ENCODE measurements around the gene MEIG1. TPM values are rescaled to one million over a fixed set of nuclear protein-coding genes. Genes with fewer than 3 reads are reported as not detected.
"Not testable (repeated sequence)": the region's sequence is repeated elsewhere in the genome, so short reads cannot be mapped to it uniquely, and the experiment has no call there.

The MEIG1 gene
- total RNA-seq, 1 donor from 2014 or later = not detected

GRCh38 chr10:14930610-14931009, 28.6 kb upstream of the MEIG1 start:
- Histone ChIP-seq H3F3A (ENCODE audit: low read depth) (no peaks in the 10 kb centered on the region), H3K4me2 (no peak overlapping the region), H3K9ac (no peak overlapping the region), H3K36me3 (no peaks in the 10 kb centered on the region), H3K27me3 (no peaks in the 10 kb centered on the region), H2AFZ (replicated peaks) (no peak overlapping the region), H3K4me3 (no peak overlapping the region), H3K9me3 (ENCODE audit: low read depth) (no peaks in the 10 kb centered on the region), H3K27ac (no peak overlapping the region), H3K4me1 (no peaks in the 10 kb centered on the region), H4K20me1 (ENCODE audit: low read depth) (no peaks in the 10 kb centered on the region), H3K79me2 (ENCODE audit: low read depth) (no peaks in the 10 kb centered on the region)
- Mint-ChIP-seq H3K4me1 (no peaks in the 10 kb centered on the region), H3K9me3 (no peaks in the 10 kb centered on the region), H3K27ac (no peak overlapping the region), H3K36me3 (peaks cover 25% of the 10 kb centered on the region), H3K27me3 (ENCODE audit: insufficient read depth, low read depth) (no peaks in the 10 kb centered on the region), H3K4me3 (no peak overlapping the region)
- no peak for DNase-seq (ENCODE audit: low spot score)
- TF ChIP-seq EZH2phosphoT487 (IDR thresholded peaks at IDR 0.05) (no peak), EZH2 (IDR thresholded peaks at IDR 0.05) (no peak)
- TF ChIP-seq, protein P1, sequence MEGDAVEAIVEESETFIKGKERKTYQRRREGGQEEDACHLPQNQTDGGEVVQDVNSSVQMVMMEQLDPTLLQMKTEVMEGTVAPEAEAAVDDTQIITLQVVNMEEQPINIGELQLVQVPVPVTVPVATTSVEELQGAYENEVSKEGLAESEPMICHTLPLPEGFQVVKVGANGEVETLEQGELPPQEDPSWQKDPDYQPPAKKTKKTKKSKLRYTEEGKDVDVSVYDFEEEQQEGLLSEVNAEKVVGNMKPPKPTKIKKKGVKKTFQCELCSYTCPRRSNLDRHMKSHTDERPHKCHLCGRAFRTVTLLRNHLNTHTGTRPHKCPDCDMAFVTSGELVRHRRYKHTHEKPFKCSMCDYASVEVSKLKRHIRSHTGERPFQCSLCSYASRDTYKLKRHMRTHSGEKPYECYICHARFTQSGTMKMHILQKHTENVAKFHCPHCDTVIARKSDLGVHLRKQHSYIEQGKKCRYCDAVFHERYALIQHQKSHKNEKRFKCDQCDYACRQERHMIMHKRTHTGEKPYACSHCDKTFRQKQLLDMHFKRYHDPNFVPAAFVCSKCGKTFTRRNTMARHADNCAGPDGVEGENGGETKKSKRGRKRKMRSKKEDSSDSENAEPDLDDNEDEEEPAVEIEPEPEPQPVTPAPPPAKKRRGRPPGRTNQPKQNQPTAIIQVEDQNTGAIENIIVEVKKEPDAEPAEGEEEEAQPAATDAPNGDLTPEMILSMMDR (IDR thresholded peaks at IDR 0.05) = no peak

- no peaks in the 10 kb centered on the region for H3K9me3 ChIP-seq (ENCODE audit: low read depth)
- no peak overlapping the region for H3K27ac ChIP-seq
- Mint-ChIP-seq H3K27ac (no peak overlapping the region), H3K9me3 (no peaks in the 10 kb centered on the region), H3K36me3 (peaks cover 14% of the 10 kb centered on the region), H3K27me3 (ENCODE audit: insufficient read depth, low read depth) (no peaks in the 10 kb centered on the region), H3K4me1 (no peaks in the 10 kb centered on the region), H3K4me3 (no peak overlapping the region)
- H3K79me2 ChIP-seq (ENCODE audit: low read depth) = no peaks in the 10 kb centered on the region
- no peak overlapping the region for H2AFZ ChIP-seq (replicated peaks)
- no peak for DNase-seq (ENCODE audit: low spot score)
- H3K4me1 ChIP-seq = no peaks in the 10 kb centered on the region
- H3K9ac ChIP-seq = no peak overlapping the region
- no peaks in the 10 kb centered on the region for H3K36me3 ChIP-seq
- no peaks in the 10 kb centered on the region for H3K27me3 ChIP-seq
- H3K4me2 ChIP-seq = no peak overlapping the region
- H4K20me1 ChIP-seq (ENCODE audit: low read depth) = no peaks in the 10 kb centered on the region
- H3F3A ChIP-seq (ENCODE audit: low read depth) = no peaks in the 10 kb centered on the region
- H3K4me3 ChIP-seq = no peak overlapping the region
- TF ChIP-seq EZH2 (IDR thresholded peaks at IDR 0.05) = no peak
Observed at GRCh38 chr10:14936584-14936983, 22.6 kb upstream of the MEIG1 start.

DNA sequence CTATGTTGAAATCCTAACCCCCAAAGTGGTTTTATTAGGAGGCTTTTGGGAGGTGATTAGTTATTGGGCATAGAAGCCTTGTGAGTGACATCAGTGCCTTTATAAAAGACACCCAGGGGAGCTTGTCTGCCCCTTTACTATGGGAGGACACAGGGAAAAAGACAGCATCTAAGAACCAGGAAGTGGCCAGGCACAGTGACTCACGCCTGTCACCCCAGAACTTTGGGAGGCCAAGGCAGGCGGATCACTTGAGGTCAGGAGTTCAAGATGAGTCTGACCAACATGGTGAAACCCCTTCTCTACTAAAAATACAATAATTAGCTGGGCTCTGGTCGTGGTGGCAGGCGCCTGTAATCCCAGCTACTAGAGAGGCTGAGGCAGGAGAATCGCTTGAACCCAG, 20.2 kb upstream of the MEIG1 start:
- not testable (repeated sequence) for H3K4me3 Mint-ChIP-seq; DNase-seq (ENCODE audit: low spot score)

DNA sequence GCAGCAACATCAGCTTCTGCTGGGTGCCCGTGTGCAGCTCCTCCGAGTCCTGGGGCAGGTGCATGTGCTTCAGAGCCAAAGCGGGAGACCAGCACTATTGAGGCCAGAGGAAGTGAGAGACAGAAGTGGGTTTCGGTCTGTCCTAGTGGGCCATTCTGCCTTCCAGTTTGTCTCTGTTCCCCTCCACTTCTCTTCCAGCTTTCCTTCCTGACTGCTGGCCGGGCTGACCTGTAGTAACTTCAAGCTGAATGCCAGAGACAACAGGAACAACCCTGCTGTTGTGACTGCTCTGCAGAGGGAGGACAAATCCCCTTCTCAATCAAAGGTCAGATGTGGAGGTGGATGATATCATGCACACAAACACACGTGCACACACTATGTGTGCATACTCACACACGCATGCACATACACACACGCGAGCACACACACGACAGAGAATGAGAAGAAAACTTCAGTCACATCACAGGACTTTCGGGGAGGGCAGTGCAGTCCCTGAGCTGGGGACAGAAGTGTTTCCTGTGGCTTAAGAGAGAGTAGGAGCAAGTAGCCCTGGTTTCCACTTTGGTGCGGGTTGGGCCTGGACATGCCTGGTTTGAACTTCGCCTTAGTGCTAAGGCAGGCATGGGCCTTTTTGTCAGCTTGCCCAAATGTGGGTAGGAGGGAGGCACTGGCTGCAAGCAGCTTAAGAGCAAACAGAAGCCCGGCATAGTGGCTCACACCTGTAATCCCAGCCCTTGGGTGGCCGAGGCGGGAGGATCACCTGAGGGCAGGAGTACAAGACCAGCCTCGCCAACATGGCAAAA, 16.8 kb upstream of the MEIG1 start:
- H3K9ac ChIP-seq; H3K27me3 ChIP-seq; H3K27me3 Mint-ChIP-seq (ENCODE audit: insufficient read depth, low read depth); H4K20me1 ChIP-seq (ENCODE audit: low read depth); H3K36me3 ChIP-seq; H3K9me3 Mint-ChIP-seq; H3F3A ChIP-seq (ENCODE audit: low read depth); H3K4me3 ChIP-seq; H3K79me2 ChIP-seq (ENCODE audit: low read depth); H3K27ac ChIP-seq; H2AFZ ChIP-seq (replicated peaks); DNase-seq (ENCODE audit: low spot score); H3K4me3 Mint-ChIP-seq; H3K9me3 ChIP-seq (ENCODE audit: low read depth); H3K4me1 Mint-ChIP-seq; H3K4me2 ChIP-seq; H3K27ac Mint-ChIP-seq; H3K4me1 ChIP-seq: not testable (repeated sequence)
- peaks cover 14% of the 10 kb centered on the region for H3K36me3 Mint-ChIP-seq

More for the DNA sequence above, 20.2 kb upstream of the MEIG1 start:
- not testable (repeated sequence) for H3K4me3 ChIP-seq; H3K9me3 Mint-ChIP-seq; H3K36me3 ChIP-seq; H3K4me1 ChIP-seq; H3K27me3 Mint-ChIP-seq (ENCODE audit: insufficient read depth, low read depth); H3K4me2 ChIP-seq; H3F3A ChIP-seq (ENCODE audit: low read depth); H3K4me1 Mint-ChIP-seq; H3K36me3 Mint-ChIP-seq; H3K9me3 ChIP-seq (ENCODE audit: low read depth); H3K27me3 ChIP-seq; H3K79me2 ChIP-seq (ENCODE audit: low read depth); H3K9ac ChIP-seq; H3K27ac ChIP-seq; H3K27ac Mint-ChIP-seq; H2AFZ ChIP-seq (replicated peaks); H4K20me1 ChIP-seq (ENCODE audit: low read depth)

DNA sequence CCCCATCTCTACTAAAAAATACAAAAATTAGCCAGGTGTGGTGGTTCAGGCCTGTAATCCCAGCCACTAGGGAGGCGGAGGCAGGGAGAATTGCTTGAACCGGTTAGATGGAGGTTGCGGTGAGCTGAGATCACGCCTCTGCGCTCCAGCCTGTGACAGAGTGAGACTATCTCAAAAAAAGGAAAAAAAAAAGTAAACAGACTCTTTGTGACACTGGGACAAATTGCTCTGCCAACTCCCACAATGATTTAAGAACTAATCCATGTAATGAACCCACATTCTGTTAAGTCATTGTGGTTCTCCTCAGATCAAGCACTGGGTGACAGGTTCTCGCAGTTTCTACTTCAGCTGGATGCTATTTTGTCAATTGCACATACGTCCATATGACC, 16.2 kb upstream of the MEIG1 start:
- peaks cover 16% of the 10 kb centered on the region for H3K36me3 Mint-ChIP-seq
- not testable (repeated sequence) for H4K20me1 ChIP-seq (ENCODE audit: low read depth); H3K9ac ChIP-seq; H3F3A ChIP-seq (ENCODE audit: low read depth); H3K27ac Mint-ChIP-seq; H3K36me3 ChIP-seq; H3K4me1 Mint-ChIP-seq; H3K4me1 ChIP-seq; H3K9me3 ChIP-seq (ENCODE audit: low read depth); DNase-seq (ENCODE audit: low spot score); H3K27ac ChIP-seq; H3K9me3 Mint-ChIP-seq; H2AFZ ChIP-seq (replicated peaks); H3K4me3 Mint-ChIP-seq; H3K79me2 ChIP-seq (ENCODE audit: low read depth); H3K27me3 Mint-ChIP-seq (ENCODE audit: insufficient read depth, low read depth); H3K4me3 ChIP-seq; H3K4me2 ChIP-seq; H3K27me3 ChIP-seq
